C4-2B (cell line): ENCODE measurements around the gene TMEM18.

Experiments used
- H3K27ac ChIP-seq: fragments of 450-650 bp; 2 replicates; pipeline ENCODE4 v1.5.1; 2017
- ZFX ChIP-seq: fragments of 450-650 bp; IDR thresholded peaks from 2 replicates; pipeline ENCODE4 v1.6.1; 2017
- TF ChIP-seq, protein P1 (sequence below): fragments of 450-650 bp; conservative IDR thresholded peaks from 2 replicates; pipeline ENCODE4 v1.5.1; 2017; ENCODE audit warnings: mild to moderate bottlenecking

TMEM18 gene

DNA sequence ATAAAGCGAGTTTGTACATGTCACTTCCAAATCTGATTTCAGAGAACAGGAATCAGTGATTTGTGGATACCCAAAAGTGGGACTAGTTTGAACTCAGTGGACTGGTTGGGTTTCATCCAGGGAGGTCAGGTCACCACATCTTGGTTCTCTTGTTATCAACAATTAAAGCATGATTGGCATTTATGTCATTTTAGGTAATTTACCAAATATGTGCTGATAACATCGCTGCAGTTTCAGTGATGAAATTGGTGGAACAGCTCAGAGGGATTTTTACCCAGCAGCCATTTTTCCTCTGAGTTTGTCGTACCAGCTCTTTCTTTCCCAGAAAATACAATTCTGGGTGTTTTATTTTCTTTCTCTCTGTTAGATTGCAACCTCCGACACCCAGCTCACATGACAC lies 33.4 kb downstream of the TMEM18 start:
- no peak overlapping the region for H3K27ac ChIP-seq
- TF ChIP-seq, protein P1, sequence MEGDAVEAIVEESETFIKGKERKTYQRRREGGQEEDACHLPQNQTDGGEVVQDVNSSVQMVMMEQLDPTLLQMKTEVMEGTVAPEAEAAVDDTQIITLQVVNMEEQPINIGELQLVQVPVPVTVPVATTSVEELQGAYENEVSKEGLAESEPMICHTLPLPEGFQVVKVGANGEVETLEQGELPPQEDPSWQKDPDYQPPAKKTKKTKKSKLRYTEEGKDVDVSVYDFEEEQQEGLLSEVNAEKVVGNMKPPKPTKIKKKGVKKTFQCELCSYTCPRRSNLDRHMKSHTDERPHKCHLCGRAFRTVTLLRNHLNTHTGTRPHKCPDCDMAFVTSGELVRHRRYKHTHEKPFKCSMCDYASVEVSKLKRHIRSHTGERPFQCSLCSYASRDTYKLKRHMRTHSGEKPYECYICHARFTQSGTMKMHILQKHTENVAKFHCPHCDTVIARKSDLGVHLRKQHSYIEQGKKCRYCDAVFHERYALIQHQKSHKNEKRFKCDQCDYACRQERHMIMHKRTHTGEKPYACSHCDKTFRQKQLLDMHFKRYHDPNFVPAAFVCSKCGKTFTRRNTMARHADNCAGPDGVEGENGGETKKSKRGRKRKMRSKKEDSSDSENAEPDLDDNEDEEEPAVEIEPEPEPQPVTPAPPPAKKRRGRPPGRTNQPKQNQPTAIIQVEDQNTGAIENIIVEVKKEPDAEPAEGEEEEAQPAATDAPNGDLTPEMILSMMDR = no peak
- TF ChIP-seq ZFX = no peak

DNA sequence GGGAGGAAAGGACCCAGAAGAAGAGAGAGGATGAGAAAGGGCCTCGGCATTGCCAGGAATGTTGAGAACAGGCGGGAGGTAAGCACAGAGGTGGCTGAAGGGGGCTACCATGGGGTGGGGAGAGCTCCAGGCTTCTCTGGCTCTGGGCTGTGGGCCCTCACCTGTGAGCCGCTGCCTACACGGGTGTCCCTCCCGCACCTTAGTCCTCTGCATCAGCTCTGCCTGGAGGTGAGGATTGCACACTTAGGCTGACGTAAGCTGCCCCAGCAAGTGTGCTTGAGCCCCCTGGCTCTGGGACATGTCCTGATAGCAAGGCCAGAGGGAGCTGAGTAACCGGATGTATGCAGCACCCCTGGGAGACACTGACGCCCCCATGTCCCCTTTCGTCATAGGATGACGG lies 33.9 kb downstream of the TMEM18 start:
- no peak for TF ChIP-seq ZFX
- TF ChIP-seq, protein P1 = no peak
- no peak overlapping the region for H3K27ac ChIP-seq

DNA sequence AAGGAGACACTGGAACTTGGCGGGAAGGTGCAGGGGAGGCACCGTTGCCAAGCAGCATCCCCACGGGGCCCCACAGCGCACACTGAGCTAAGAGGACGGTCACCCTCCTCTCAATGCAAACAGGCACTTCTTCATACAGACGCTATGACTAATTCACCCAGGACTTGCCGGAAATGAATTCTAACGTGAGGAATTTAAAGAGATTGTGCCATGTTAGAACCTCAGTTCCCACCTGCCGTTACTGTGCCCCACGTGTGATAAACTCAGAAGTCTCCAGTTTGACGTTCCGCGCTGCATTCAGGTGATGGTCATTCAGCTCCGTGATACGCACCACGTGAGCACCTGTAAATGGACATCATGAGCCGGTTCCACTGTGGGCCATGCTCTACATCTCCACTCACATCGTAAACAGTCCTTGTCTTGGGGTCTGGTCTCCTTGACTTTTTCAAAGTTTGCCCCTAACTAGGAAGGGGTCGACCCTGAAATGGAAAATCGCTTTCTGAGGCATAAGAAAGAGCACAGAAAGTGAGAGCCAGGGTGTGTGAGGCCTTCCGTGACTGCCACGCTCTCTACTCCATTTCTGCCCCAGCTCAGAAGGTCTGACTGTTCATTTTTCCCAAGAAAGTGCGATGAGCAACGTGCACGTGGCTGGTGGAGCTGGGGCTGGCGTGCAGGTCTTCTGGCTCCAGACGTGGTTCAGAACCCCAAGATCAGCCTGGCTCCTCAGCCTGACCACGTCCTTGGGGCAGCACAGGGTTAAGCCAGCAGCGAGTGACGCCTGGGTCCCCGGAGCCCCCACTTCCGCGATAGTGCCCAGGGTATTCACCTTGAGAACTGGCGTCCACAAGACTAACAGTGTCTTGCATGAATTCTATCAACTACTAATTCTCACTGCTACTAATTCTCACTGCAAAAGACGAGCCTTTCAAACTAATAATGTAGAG lies 35.1 kb downstream of the TMEM18 start:
- H3K27ac ChIP-seq = no peak overlapping the region
- no peak for TF ChIP-seq ZFX
- TF ChIP-seq, protein P1 = no peak

DNA sequence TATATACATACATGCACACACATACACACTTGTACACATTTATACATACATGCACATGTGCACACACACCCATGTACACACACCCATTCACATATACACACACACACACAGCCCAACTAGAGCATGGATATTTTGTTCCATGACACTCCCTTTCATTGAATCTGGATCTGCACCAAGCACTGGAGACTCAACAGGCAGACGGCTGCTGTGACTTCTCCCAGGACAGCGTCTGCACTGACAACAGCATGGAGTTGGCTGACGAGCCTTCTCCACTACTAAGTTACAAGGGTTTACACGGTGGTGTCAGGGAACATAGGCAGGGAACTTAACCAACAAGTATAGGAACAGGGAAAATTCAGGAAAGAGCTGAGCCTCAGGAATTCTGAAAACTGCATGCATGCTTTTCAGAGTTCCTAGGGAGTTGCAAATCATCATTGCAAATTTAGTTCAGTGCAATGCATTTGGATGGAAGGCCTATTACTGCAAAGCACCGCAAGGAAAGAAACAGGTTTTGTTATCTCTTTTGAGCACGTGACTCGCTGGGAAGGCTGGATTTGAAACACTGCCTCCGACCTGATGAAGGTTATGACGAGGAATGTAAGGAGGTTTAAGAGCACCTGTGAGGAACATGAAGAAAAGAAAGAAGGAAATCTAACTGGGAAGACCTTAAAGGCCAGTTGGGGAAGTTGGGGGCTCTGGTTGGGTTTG lies 35.9 kb downstream of the TMEM18 start:
- TF ChIP-seq, protein P1 = no peak
- no peak for TF ChIP-seq ZFX
- H3K27ac ChIP-seq = no peak overlapping the region

DNA sequence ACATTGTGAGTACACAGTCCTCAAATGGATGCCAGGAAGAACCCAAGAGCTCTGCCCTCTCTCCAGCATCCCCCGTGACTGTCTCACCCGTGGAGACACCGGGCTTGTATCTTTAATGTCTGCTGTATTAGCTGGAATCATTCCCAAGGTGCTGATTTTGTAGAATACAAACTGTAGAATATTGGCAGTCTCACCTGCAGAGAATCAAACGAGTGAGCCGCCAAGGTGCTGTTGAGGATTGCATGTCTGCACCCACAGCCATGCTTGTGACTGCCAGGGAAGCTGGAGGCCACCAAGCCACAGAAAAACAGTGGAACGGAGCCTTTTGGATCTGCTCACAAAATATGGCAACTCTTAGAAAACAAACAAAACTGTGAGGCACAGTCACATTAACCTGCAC lies 37.5 kb downstream of the TMEM18 start:
- TF ChIP-seq, protein P1 = no peak
- no peak for TF ChIP-seq ZFX
- H3K27ac ChIP-seq = no peak overlapping the region

DNA sequence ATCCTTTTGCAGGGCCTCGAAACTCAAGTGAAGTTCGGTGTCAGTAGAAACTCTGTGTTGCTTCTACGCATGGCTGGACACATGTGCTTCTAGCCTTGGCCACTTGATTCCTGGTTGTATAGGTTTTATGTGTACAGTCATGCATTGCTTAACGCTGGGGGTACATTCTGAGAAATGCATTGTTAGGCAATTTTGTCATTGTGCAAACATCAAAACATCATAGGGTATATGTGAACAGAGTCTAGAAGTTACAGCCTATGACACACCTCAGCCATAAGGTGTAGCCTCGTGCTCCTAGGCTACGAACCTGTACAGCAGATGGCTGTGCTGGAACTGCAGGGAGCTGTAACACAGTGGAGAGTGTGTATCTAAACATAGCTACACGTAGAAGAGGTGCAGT lies 39.4 kb downstream of the TMEM18 start:
- no peak overlapping the region for H3K27ac ChIP-seq
- no peak for TF ChIP-seq ZFX
- TF ChIP-seq, protein P1 = no peak

DNA sequence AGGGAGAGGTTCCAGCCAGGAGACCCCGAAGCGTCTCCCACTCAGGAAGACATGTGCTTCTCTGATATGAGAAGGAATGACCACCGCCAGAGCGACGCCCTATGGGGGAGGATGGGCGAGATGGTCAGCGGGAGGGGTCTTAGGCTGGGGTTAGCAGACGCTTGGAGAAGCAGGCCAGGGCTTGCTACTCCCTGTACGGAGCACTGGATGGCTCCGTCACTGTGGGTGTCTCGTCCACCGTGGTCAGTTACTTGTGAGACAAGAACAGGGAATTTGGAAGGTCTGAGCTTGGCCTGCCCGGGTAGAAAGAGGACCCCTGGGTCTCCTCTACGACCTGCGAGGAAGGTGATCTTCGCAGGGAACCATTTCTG lies 39.8 kb downstream of the TMEM18 start:
- H3K27ac ChIP-seq = no peak overlapping the region
- TF ChIP-seq, protein P1 = no peak
- no peak for TF ChIP-seq ZFX
